NB4 (cell line): ENCODE data around the gene RPGRIP1L.

ENCODE experiments used
- TF ChIP-seq, protein P1 (sequence below): IDR thresholded peaks from one replicate; pipeline ENCODE4 v1.5.1; 2012; ENCODE audit warnings: low read depth, low read length
- TF ChIP-seq, protein P2 (sequence below): IDR thresholded peaks from 2 replicates; pipeline ENCODE4 v1.6.1; 2011; ENCODE audit warnings: low read depth, low read length

DNA sequence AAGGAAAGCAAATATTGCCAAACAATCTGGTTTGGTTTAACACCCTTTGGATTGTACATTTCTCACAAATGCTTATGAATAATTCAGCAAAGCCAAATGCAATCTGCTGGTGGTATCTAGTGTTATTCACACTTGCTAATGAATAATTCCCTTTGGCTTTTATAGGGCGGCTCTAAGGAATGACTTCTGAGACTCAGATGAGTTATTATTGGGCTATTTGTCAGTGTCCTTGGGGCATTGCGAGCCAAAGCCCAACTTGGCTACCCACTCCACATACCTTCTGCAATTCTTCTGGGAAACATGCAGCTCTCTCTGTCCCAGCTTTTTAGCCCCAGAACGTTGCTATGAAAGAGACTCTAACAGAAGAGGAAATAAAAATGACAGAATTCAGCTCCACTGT is 41.4 kb upstream of the RPGRIP1L start:
- TF ChIP-seq, protein P1, sequence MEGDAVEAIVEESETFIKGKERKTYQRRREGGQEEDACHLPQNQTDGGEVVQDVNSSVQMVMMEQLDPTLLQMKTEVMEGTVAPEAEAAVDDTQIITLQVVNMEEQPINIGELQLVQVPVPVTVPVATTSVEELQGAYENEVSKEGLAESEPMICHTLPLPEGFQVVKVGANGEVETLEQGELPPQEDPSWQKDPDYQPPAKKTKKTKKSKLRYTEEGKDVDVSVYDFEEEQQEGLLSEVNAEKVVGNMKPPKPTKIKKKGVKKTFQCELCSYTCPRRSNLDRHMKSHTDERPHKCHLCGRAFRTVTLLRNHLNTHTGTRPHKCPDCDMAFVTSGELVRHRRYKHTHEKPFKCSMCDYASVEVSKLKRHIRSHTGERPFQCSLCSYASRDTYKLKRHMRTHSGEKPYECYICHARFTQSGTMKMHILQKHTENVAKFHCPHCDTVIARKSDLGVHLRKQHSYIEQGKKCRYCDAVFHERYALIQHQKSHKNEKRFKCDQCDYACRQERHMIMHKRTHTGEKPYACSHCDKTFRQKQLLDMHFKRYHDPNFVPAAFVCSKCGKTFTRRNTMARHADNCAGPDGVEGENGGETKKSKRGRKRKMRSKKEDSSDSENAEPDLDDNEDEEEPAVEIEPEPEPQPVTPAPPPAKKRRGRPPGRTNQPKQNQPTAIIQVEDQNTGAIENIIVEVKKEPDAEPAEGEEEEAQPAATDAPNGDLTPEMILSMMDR = no peak
- TF ChIP-seq, protein P2, sequence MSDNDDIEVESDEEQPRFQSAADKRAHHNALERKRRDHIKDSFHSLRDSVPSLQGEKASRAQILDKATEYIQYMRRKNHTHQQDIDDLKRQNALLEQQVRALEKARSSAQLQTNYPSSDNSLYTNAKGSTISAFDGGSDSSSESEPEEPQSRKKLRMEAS = no peak
